Measurements from ENCODE around the gene MYLK4. TPM values are rescaled to one million over a fixed set of nuclear protein-coding genes. Genes with fewer than 3 reads are reported as not detected.
A peak's percentile ranks its signal among the peaks of the same experiment; 100 is the strongest.

Gene MYLK4
- total and polyA plus RNA-seq, 2 of the 13 experiments (the other 11 are each of a cell fraction or from before 2014, with no cell fraction given), result 0.26 to 0.29 TPM

DNA sequence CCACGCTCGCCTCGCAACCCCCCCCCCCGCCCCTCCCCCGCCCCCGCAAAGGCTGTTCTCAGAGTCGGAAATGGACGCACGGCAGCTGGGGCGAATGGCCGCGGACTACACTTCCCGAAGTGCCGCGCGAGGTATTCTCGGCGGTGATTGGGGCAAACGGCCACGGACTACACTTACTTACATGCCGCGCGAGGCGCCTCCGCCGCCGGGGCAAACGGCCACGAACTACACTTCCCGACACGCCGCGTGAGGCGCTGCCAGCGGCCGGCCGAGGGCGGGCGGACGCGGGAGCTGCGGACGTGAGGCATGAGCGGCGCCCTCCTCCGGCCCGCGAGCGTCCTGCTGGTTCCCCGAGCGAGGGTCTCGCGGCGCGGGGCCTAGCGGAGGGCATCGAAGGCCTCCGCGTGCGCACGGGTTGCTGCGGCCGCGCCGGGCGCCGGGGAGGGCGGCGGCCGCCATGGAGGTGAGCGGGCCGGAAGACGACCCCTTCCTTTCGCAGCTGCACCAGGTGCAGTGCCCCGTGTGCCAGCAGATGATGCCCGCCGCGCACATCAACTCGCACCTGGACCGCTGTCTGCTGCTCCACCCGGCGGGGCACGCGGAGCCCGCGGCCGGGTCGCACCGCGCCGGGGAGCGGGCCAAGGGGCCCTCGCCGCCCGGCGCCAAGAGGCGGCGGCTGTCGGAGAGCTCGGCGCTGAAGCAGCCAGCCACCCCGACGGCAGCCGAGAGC, 14.6 kb upstream of the MYLK4 start, which contains the start of gene WRNIP1 (continued):
- TF ChIP-seq THAP7 (CRISPR knock-in tag; IDR thresholded peaks at IDR 0.05), result peak; percentile 71; the same call in 1 of the 2 replicates
- TF ChIP-seq ZNF326 (CRISPR knock-in tag; IDR thresholded peaks at IDR 0.05; ENCODE audit: borderline replicate concordance), result no peak
- 0 out of 2 replicates have a peak, but pooled peaks have one; percentile 4 for TF ChIP-seq ZSCAN12 (CRISPR knock-in tag; IDR thresholded peaks at IDR 0.05)
- TF ChIP-seq HNRNPLL (IDR thresholded peaks at IDR 0.05; ENCODE audit: low read depth, low read length, poor library complexity, severe bottlenecking), result peak; percentile 91
- TF ChIP-seq ELF1 (CRISPR knock-in tag; IDR thresholded peaks at IDR 0.05), result peak; percentile 84
- no peak for TF ChIP-seq NR2F6 (IDR thresholded peaks at IDR 0.05)
- peak; percentile 32; the same call in 1 of the 2 replicates for TF ChIP-seq NR2F6 (CRISPR knock-in tag; IDR thresholded peaks at IDR 0.05)
- peak; percentile 62; the same call in 1 of the 2 replicates for TF ChIP-seq ZBTB44 (CRISPR knock-in tag; IDR thresholded peaks at IDR 0.05)
- TF ChIP-seq SOX6 (IDR thresholded peaks at IDR 0.05), result no peak
- peak; percentile 42; the same call in 1 of the 2 replicates for TF ChIP-seq SOX6 (CRISPR knock-in tag; IDR thresholded peaks at IDR 0.05)
- TF ChIP-seq GFI1 (CRISPR knock-in tag; IDR thresholded peaks at IDR 0.05; ENCODE audit: borderline replicate concordance), result peak; percentile 53; the same call in 1 of the 2 replicates
- peak; percentile 73; the same call in 1 of the 2 replicates for TF ChIP-seq MED1 (CRISPR knock-in tag; IDR thresholded peaks at IDR 0.05)
- no peak for TF ChIP-seq ZNF382 (CRISPR knock-in tag; IDR thresholded peaks at IDR 0.05; ENCODE audit: borderline replicate concordance)
- TF ChIP-seq, protein P1, sequence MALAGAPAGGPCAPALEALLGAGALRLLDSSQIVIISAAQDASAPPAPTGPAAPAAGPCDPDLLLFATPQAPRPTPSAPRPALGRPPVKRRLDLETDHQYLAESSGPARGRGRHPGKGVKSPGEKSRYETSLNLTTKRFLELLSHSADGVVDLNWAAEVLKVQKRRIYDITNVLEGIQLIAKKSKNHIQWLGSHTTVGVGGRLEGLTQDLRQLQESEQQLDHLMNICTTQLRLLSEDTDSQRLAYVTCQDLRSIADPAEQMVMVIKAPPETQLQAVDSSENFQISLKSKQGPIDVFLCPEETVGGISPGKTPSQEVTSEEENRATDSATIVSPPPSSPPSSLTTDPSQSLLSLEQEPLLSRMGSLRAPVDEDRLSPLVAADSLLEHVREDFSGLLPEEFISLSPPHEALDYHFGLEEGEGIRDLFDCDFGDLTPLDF (CRISPR knock-in tag; IDR thresholded peaks at IDR 0.05), result peak; percentile 94
- no peak for TF ChIP-seq RBAK (CRISPR knock-in tag; IDR thresholded peaks at IDR 0.05)
- TF ChIP-seq CBX2 (IDR thresholded peaks at IDR 0.05; ENCODE audit: low read depth, low read length), result no peak
- peak; percentile 90; the same call in 1 of the 2 replicates for TF ChIP-seq CBX2 (CRISPR knock-in tag; IDR thresholded peaks at IDR 0.05; ENCODE audit: low read depth)
- peak; percentile 87 for TF ChIP-seq NR2C2 (CRISPR knock-in tag; IDR thresholded peaks at IDR 0.05; ENCODE audit: borderline replicate concordance)
- no peak for TF ChIP-seq SNAI1 (CRISPR knock-in tag; IDR thresholded peaks at IDR 0.05; ENCODE audit: borderline replicate concordance)
- TF ChIP-seq ZNF616 (CRISPR knock-in tag; IDR thresholded peaks at IDR 0.05; ENCODE audit: low read depth), result peak; percentile 85; the same call in 1 of the 2 replicates
- TF ChIP-seq AKAP8 (CRISPR knock-in tag; IDR thresholded peaks at IDR 0.05), result peak; percentile 82
- TF ChIP-seq MTA1 (CRISPR knock-in tag; IDR thresholded peaks at IDR 0.05; ENCODE audit: borderline replicate concordance), result peak; percentile 85
- TF ChIP-seq RELA (CRISPR knock-in tag; IDR thresholded peaks at IDR 0.05), result peak; percentile 5; the same call in 1 of the 2 replicates
- no peak for TF ChIP-seq PBX2 (CRISPR knock-in tag; IDR thresholded peaks at IDR 0.05)
- peak; percentile 91 for TF ChIP-seq SKI (IDR thresholded peaks at IDR 0.05; ENCODE audit: partially characterized antibody)
- TF ChIP-seq ZNF629 (CRISPR knock-in tag; conservative IDR thresholded peaks at IDR 0.05), result peak; percentile 46; the same call in 1 of the 2 replicates

Data from HepG2 (cell line).